Astrocyte (in vitro differentiated cells and primary cell): Measurements from ENCODE around the gene VTCN1. TPM values are rescaled to one million over a fixed set of nuclear protein-coding genes. Genes with fewer than 3 reads are reported as not detected.

Source experiments
- DNase-seq: peaks from one replicate; pipeline ENCODE4 v3.0.0-alpha.2; 2010; ENCODE audit warnings: low read depth
- FAIRE-seq: peaks from 2 replicates; lab custom pipeline; 2011; peaks lifted over from hg19 to GRCh38; lab: Jason Lieb, UNC
- H2AFZ ChIP-seq: 2 replicates; pipeline ENCODE4 v1.6.0; 2012; ENCODE audit warnings: low read depth, low read length, inconsistent platforms
- H3K27ac ChIP-seq: 2 replicates; pipeline ENCODE4 v1.5.1; 2011; ENCODE audit warnings: low read depth, low read length, inconsistent platforms
- H3K27me3 ChIP-seq: 2 replicates; pipeline ENCODE4 v1.6.0; 2011; ENCODE audit warnings: low read length, inconsistent platforms; ENCODE audit not compliant: insufficient read depth
- H3K36me3 ChIP-seq: 2 replicates; pipeline ENCODE4 v1.5.1; 2011; ENCODE audit warnings: low read length, inconsistent platforms; ENCODE audit not compliant: insufficient read depth
- H3K4me1 ChIP-seq: 2 replicates; pipeline ENCODE4 v1.5.1; 2011; ENCODE audit warnings: low read length, inconsistent platforms; ENCODE audit not compliant: insufficient read depth
- H3K4me2 ChIP-seq: 2 replicates; pipeline ENCODE4 v1.6.0; 2012; ENCODE audit warnings: low read length, inconsistent platforms
- H3K4me3 ChIP-seq: 2 replicates; pipeline ENCODE4 v1.5.1; 2011; ENCODE audit warnings: low read depth, mild to moderate bottlenecking, low read length, inconsistent platforms; ENCODE audit not compliant: insufficient read depth
- H3K79me2 ChIP-seq: 2 replicates; pipeline ENCODE4 v1.6.0; 2012; ENCODE audit warnings: mild to moderate bottlenecking, low read length, inconsistent platforms; ENCODE audit not compliant: insufficient read depth
- H3K9ac ChIP-seq: 2 replicates; pipeline ENCODE4 v1.6.0; 2012; ENCODE audit warnings: mild to moderate bottlenecking, low read length, inconsistent platforms
- H3K9me3 ChIP-seq: 2 replicates; pipeline ENCODE4 v1.5.1; 2012; ENCODE audit warnings: low read depth, mild to moderate bottlenecking, low read length, inconsistent platforms; ENCODE audit not compliant: insufficient read depth
- H4K20me1 ChIP-seq: 2 replicates; pipeline ENCODE4 v1.6.0; 2012; ENCODE audit warnings: low read length, inconsistent platforms; ENCODE audit not compliant: insufficient read depth
- H3K27ac Mint-ChIP-seq: one replicate; pipeline ENCODE4 v1.8.0; 2021; ENCODE audit warnings: mild to moderate bottlenecking, mixed read lengths; ENCODE audit not compliant: unreplicated experiment
- H3K27me3 Mint-ChIP-seq: one replicate; pipeline ENCODE4 v1.8.0; 2021; ENCODE audit warnings: low read depth, mixed read lengths; ENCODE audit not compliant: unreplicated experiment
- H3K36me3 Mint-ChIP-seq: one replicate; pipeline ENCODE4 v1.8.0; 2021; ENCODE audit warnings: low read depth, mixed read lengths; ENCODE audit not compliant: unreplicated experiment
- H3K4me1 Mint-ChIP-seq: one replicate; pipeline ENCODE4 v1.8.0; 2021; ENCODE audit warnings: low read depth, mixed read lengths; ENCODE audit not compliant: unreplicated experiment
- H3K4me3 Mint-ChIP-seq: one replicate; pipeline ENCODE4 v1.8.0; 2021; ENCODE audit warnings: mild to moderate bottlenecking, moderate library complexity, mixed read lengths; ENCODE audit not compliant: unreplicated experiment
- H3K9me3 Mint-ChIP-seq: one replicate; pipeline ENCODE4 v1.8.0; 2021; ENCODE audit warnings: mild to moderate bottlenecking, mixed read lengths; ENCODE audit not compliant: unreplicated experiment
- CTCF ChIP-seq: IDR thresholded peaks from 2 replicates; pipeline ENCODE4 v1.5.1; 2011; ENCODE audit warnings: low read depth, mild to moderate bottlenecking, inconsistent platforms, low read length, moderate library complexity; ENCODE audit not compliant: insufficient read depth
- EZH2 ChIP-seq: IDR thresholded peaks from 2 replicates; pipeline ENCODE4 v1.6.1; 2012; ENCODE audit warnings: mild to moderate bottlenecking, low read length, inconsistent platforms; ENCODE audit not compliant: insufficient read depth
- total RNA-seq: library from RNA; stranded (reverse); gene quantifications from 2 replicates; pipeline ENCODE4 v1.2.1, GENCODE V29; 2021

VTCN1 gene
- total RNA-seq, 1 donor from 2014 or later, result 1.3 TPM

GRCh38 chr1:117114877-117115276 lies 95.8 kb downstream of the VTCN1 start:
- peaks cover 6% of the 10 kb centered on the region for H3K36me3 Mint-ChIP-seq
- FAIRE-seq, result no peak
- H3K27me3 ChIP-seq, result no peaks in the 10 kb centered on the region

GRCh38 chr1:117113199-117113598 lies 97.5 kb downstream of the VTCN1 start:
- TF ChIP-seq EZH2, result no peak
- TF ChIP-seq CTCF, result no peak
- H3K27ac ChIP-seq, result no peak overlapping the region
- DNase-seq, result no peak
- H3K9ac ChIP-seq, result no peak overlapping the region
- Mint-ChIP-seq H3K27ac (no peak overlapping the region), H3K4me3 (no peak overlapping the region), H3K27me3 (no peaks in the 10 kb centered on the region), H3K9me3 (peaks cover 2% of the 10 kb centered on the region), H3K36me3 (peaks cover 4% of the 10 kb centered on the region), H3K4me1 (peaks cover 2% of the 10 kb centered on the region)
- no peak overlapping the region for H3K4me3 ChIP-seq
- H3K36me3 ChIP-seq, result no peaks in the 10 kb centered on the region
- H3K4me1 ChIP-seq, result peaks cover 9% of the 10 kb centered on the region
- no peaks in the 10 kb centered on the region for H3K27me3 ChIP-seq
- H2AFZ ChIP-seq, result no peak overlapping the region
- no peaks in the 10 kb centered on the region for H3K79me2 ChIP-seq
- no peaks in the 10 kb centered on the region for H4K20me1 ChIP-seq
- no peak overlapping the region for H3K4me2 ChIP-seq
- H3K9me3 ChIP-seq, result no peaks in the 10 kb centered on the region
- FAIRE-seq, result no peak

More at GRCh38 chr1:117114877-117115276, 95.8 kb downstream of the VTCN1 start:
- Histone ChIP-seq H3K27ac (no peak overlapping the region), H3K9me3 (no peaks in the 10 kb centered on the region), H3K79me2 (no peaks in the 10 kb centered on the region), H3K4me3 (no peak overlapping the region), H3K36me3 (no peaks in the 10 kb centered on the region), H3K9ac (no peak overlapping the region), H2AFZ (no peak overlapping the region), H4K20me1 (no peaks in the 10 kb centered on the region), H3K4me2 (no peak overlapping the region), H3K4me1 (peaks cover 9% of the 10 kb centered on the region)
- DNase-seq, result no peak
- Mint-ChIP-seq H3K27me3 (no peaks in the 10 kb centered on the region), H3K27ac (no peak overlapping the region), H3K4me3 (no peak overlapping the region), H3K4me1 (peaks cover 2% of the 10 kb centered on the region), H3K9me3 (no peaks in the 10 kb centered on the region)
- TF ChIP-seq EZH2 (no peak), CTCF (no peak)

GRCh38 chr1:117112047-117112717 lies 98.5 kb downstream of the VTCN1 start:
- H3K27me3 ChIP-seq, result no peaks in the 10 kb centered on the region
- Mint-ChIP-seq H3K36me3 (peaks cover 3% of the 10 kb centered on the region), H3K27me3 (no peaks in the 10 kb centered on the region), H3K9me3 (peaks cover 2% of the 10 kb centered on the region), H3K4me1 (peaks cover 2% of the 10 kb centered on the region), H3K4me3 (no peak overlapping the region), H3K27ac (no peak overlapping the region)
- H3K9ac ChIP-seq, result no peak overlapping the region
- no peak overlapping the region for H3K27ac ChIP-seq
- TF ChIP-seq EZH2, result no peak
- TF ChIP-seq CTCF, result no peak
- DNase-seq, result no peak
- H3K79me2 ChIP-seq, result no peaks in the 10 kb centered on the region
- no peak overlapping the region for H2AFZ ChIP-seq
- no peaks in the 10 kb centered on the region for H3K9me3 ChIP-seq
- FAIRE-seq, result no peak
- no peaks in the 10 kb centered on the region for H4K20me1 ChIP-seq
- peaks cover 9% of the 10 kb centered on the region for H3K4me1 ChIP-seq
- H3K4me2 ChIP-seq, result no peak overlapping the region
- no peaks in the 10 kb centered on the region for H3K36me3 ChIP-seq
- H3K4me3 ChIP-seq, result no peak overlapping the region
